ENCODE results near the gene MAGI3.

DNA sequence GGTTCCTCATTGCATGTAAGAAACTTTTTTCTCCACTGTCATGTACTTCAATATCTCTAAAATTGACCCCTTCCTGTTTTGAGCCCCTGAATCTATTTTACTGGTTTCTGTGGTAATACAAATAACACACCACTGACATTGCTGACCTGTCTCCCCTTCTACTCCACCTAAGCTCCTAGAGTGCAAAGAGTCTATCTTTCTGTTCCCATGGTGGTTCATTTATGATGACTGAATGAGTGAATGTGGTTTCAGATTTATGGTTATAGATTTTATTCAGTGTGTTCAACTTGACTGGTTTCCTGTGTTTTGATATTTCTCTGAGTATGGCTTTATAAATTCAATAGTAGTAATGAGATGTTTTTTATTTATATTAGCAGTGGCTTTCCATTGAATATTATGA is 127.7 kb downstream of the MAGI3 start:
- TF ChIP-seq KDM1A (IDR thresholded peaks at IDR 0.05; ENCODE audit: low read depth) (no peak), MYC (IDR thresholded peaks at IDR 0.05; ENCODE audit: borderline replicate concordance, low read length) (no peak), POLR2A (IDR thresholded peaks at IDR 0.05; ENCODE audit: low read length) (no peak), RNF2 (IDR thresholded peaks at IDR 0.05; ENCODE audit: borderline replicate concordance, low read depth) (no peak), RARB (CRISPR knock-in tag; IDR thresholded peaks at IDR 0.05) (no peak), SMC3 (IDR thresholded peaks at IDR 0.05) (no peak), MAFK (IDR thresholded peaks at IDR 0.05; ENCODE audit: partially characterized antibody) (no peak)
- TF ChIP-seq, protein P1, sequence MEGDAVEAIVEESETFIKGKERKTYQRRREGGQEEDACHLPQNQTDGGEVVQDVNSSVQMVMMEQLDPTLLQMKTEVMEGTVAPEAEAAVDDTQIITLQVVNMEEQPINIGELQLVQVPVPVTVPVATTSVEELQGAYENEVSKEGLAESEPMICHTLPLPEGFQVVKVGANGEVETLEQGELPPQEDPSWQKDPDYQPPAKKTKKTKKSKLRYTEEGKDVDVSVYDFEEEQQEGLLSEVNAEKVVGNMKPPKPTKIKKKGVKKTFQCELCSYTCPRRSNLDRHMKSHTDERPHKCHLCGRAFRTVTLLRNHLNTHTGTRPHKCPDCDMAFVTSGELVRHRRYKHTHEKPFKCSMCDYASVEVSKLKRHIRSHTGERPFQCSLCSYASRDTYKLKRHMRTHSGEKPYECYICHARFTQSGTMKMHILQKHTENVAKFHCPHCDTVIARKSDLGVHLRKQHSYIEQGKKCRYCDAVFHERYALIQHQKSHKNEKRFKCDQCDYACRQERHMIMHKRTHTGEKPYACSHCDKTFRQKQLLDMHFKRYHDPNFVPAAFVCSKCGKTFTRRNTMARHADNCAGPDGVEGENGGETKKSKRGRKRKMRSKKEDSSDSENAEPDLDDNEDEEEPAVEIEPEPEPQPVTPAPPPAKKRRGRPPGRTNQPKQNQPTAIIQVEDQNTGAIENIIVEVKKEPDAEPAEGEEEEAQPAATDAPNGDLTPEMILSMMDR (IDR thresholded peaks at IDR 0.05), result no peak
- TF ChIP-seq, protein P2, sequence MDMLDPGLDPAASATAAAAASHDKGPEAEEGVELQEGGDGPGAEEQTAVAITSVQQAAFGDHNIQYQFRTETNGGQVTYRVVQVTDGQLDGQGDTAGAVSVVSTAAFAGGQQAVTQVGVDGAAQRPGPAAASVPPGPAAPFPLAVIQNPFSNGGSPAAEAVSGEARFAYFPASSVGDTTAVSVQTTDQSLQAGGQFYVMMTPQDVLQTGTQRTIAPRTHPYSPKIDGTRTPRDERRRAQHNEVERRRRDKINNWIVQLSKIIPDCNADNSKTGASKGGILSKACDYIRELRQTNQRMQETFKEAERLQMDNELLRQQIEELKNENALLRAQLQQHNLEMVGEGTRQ (IDR thresholded peaks at IDR 0.05), result no peak
- TF ChIP-seq, protein P3, sequence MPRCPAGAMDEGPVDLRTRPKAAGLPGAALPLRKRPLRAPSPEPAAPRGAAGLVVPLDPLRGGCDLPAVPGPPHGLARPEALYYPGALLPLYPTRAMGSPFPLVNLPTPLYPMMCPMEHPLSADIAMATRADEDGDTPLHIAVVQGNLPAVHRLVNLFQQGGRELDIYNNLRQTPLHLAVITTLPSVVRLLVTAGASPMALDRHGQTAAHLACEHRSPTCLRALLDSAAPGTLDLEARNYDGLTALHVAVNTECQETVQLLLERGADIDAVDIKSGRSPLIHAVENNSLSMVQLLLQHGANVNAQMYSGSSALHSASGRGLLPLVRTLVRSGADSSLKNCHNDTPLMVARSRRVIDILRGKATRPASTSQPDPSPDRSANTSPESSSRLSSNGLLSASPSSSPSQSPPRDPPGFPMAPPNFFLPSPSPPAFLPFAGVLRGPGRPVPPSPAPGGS (IDR thresholded peaks at IDR 0.05), result no peak
- TF ChIP-seq, protein P4, sequence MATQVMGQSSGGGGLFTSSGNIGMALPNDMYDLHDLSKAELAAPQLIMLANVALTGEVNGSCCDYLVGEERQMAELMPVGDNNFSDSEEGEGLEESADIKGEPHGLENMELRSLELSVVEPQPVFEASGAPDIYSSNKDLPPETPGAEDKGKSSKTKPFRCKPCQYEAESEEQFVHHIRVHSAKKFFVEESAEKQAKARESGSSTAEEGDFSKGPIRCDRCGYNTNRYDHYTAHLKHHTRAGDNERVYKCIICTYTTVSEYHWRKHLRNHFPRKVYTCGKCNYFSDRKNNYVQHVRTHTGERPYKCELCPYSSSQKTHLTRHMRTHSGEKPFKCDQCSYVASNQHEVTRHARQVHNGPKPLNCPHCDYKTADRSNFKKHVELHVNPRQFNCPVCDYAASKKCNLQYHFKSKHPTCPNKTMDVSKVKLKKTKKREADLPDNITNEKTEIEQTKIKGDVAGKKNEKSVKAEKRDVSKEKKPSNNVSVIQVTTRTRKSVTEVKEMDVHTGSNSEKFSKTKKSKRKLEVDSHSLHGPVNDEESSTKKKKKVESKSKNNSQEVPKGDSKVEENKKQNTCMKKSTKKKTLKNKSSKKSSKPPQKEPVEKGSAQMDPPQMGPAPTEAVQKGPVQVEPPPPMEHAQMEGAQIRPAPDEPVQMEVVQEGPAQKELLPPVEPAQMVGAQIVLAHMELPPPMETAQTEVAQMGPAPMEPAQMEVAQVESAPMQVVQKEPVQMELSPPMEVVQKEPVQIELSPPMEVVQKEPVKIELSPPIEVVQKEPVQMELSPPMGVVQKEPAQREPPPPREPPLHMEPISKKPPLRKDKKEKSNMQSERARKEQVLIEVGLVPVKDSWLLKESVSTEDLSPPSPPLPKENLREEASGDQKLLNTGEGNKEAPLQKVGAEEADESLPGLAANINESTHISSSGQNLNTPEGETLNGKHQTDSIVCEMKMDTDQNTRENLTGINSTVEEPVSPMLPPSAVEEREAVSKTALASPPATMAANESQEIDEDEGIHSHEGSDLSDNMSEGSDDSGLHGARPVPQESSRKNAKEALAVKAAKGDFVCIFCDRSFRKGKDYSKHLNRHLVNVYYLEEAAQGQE (IDR thresholded peaks at IDR 0.05), result no peak
- TF ChIP-seq, protein P5, sequence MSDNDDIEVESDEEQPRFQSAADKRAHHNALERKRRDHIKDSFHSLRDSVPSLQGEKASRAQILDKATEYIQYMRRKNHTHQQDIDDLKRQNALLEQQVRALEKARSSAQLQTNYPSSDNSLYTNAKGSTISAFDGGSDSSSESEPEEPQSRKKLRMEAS (IDR thresholded peaks at IDR 0.05), result no peak

All from A549 (cell line).